HL-60/S4 treated with retinoic acid at 250 ng/mL for 4 days and 3 days (cell line): Measurements from ENCODE around the gene SRRM2.

Experiments used
- in situ Hi-C: fragments of 300-500 bp; cut with MboI; formaldehyde crosslinking; loops from 2 replicates; pipeline ENCODE4 v1.7.0; 2022; ENCODE audit warnings: low sequenced_read_pairs

The SRRM2 gene

GRCh38 chr16:2737895-2738418 is 14.5 kb upstream of the SRRM2 start:
- in situ Hi-C loops: no loop called here

- in situ Hi-C loops: no loop called here
These were observed 13.8 kb upstream of the SRRM2 start for GRCh38 chr16:2738615-2739014.

- in situ Hi-C loops: no loop called here
These were observed 12.6 kb upstream of the SRRM2 start for GRCh38 chr16:2739625-2740430.

- in situ Hi-C loops: no loop called here
These were observed 12.0 kb upstream of the SRRM2 start for GRCh38 chr16:2740476-2740875.

- in situ Hi-C loops: no loop called here
These were observed 11.3 kb upstream of the SRRM2 start for GRCh38 chr16:2741168-2741567.

- in situ Hi-C loops: no loop called here
These were observed 10.0 kb upstream of the SRRM2 start for GRCh38 chr16:2742323-2743006.

GRCh38 chr16:2743007-2743810 is 9.2 kb upstream of the SRRM2 start:
- in situ Hi-C loops: no loop called here

- in situ Hi-C loops: no loop called here
These were observed 7.7 kb upstream of the SRRM2 start for GRCh38 chr16:2744711-2745110.

GRCh38 chr16:2745116-2745890 is 7.1 kb upstream of the SRRM2 start:
- in situ Hi-C loops: no loop called here

GRCh38 chr16:2745961-2746360 is 6.5 kb upstream of the SRRM2 start:
- in situ Hi-C loops: no loop called here

- in situ Hi-C loops: no loop called here
These were observed 3.5 kb upstream of the SRRM2 start for GRCh38 chr16:2748757-2749455.

GRCh38 chr16:2749476-2749875 is 3.0 kb upstream of the SRRM2 start:
- in situ Hi-C loops: no loop called here

- in situ Hi-C loops: no loop called here
These were observed 2.5 kb upstream of the SRRM2 start for GRCh38 chr16:2749936-2750335.

- in situ Hi-C loops: no loop called here
These were observed 832 bp upstream of the SRRM2 start for GRCh38 chr16:2751577-2752034.

- in situ Hi-C loops: no loop called here
These were observed 653 bp downstream of the SRRM2 start for GRCh38 chr16:2752850-2753732.

GRCh38 chr16:2753733-2754020 is 1.2 kb downstream of the SRRM2 start:
- in situ Hi-C loops: no loop called here

- in situ Hi-C loops: no loop called here
These were observed 2.7 kb downstream of the SRRM2 start for GRCh38 chr16:2755158-2755557.

- in situ Hi-C loops: no loop called here
These were observed 4.0 kb downstream of the SRRM2 start for GRCh38 chr16:2756288-2757015.
